ENCODE data around the gene CELSR1. TPM values are rescaled to one million over a fixed set of nuclear protein-coding genes. Genes with fewer than 3 reads are reported as not detected.
A peak's percentile ranks its signal among the peaks of the same experiment; 100 is the strongest.

CELSR1 gene
- total RNA-seq, 1 donor from 2014 or later = 16.0 TPM

DNA sequence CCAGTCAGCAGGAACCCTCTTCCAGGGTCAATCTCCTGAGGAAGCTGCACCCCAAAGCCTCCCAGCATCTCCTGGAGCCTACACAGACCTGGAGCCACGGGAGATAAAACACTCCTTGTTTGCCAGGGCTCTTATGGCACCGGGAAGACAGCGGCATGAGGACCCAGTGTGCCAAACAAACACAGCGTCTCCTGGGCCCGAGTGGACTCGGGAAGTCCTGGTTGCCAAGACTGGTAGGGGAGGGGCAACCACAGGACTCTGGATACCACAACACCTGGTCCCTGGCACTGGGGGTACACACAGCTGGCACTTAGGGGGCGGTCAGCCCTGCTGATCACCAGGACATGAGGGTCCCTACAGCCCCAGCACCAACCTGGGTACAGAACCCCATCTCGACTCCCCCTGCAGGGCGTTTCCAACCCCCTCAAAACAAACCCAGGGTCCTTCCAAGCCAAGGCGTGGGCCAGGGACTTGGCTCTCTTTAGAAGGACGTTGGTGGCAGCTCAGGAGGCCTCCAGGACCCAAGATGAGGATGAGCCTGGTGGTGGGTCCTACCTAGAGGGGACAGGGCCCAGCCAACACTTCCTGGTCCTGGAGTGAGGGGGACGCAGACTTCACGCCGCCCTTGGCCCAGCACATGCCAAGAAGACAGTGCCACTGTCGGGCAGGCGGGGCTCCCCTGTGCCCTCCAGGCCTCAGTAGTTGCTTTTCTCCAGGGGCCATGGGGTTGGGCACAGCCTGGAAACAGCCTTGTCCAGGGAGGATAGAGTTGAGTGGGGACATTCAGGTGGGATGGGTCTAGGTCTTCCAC, 85.0 kb downstream of the CELSR1 start:
- TF ChIP-seq, protein P1, sequence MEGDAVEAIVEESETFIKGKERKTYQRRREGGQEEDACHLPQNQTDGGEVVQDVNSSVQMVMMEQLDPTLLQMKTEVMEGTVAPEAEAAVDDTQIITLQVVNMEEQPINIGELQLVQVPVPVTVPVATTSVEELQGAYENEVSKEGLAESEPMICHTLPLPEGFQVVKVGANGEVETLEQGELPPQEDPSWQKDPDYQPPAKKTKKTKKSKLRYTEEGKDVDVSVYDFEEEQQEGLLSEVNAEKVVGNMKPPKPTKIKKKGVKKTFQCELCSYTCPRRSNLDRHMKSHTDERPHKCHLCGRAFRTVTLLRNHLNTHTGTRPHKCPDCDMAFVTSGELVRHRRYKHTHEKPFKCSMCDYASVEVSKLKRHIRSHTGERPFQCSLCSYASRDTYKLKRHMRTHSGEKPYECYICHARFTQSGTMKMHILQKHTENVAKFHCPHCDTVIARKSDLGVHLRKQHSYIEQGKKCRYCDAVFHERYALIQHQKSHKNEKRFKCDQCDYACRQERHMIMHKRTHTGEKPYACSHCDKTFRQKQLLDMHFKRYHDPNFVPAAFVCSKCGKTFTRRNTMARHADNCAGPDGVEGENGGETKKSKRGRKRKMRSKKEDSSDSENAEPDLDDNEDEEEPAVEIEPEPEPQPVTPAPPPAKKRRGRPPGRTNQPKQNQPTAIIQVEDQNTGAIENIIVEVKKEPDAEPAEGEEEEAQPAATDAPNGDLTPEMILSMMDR (IDR thresholded peaks at IDR 0.05) = no peak
- H3K27ac Mint-ChIP-seq (ENCODE audit: unreplicated experiment) = no peak overlapping the region
- peaks cover 53% of the 10 kb centered on the region for H3K4me1 Mint-ChIP-seq (ENCODE audit: unreplicated experiment)
- DNase-seq (ENCODE audit: extremely low spot score, unreplicated experiment) = no peak
- no peak overlapping the region for H3K4me3 Mint-ChIP-seq (ENCODE audit: unreplicated experiment)
- H3K9me3 Mint-ChIP-seq (ENCODE audit: unreplicated experiment) = no peaks in the 10 kb centered on the region
- no peaks in the 10 kb centered on the region for H3K36me3 Mint-ChIP-seq (ENCODE audit: unreplicated experiment)
- H3K27me3 Mint-ChIP-seq (ENCODE audit: unreplicated experiment) = no peaks in the 10 kb centered on the region

DNA sequence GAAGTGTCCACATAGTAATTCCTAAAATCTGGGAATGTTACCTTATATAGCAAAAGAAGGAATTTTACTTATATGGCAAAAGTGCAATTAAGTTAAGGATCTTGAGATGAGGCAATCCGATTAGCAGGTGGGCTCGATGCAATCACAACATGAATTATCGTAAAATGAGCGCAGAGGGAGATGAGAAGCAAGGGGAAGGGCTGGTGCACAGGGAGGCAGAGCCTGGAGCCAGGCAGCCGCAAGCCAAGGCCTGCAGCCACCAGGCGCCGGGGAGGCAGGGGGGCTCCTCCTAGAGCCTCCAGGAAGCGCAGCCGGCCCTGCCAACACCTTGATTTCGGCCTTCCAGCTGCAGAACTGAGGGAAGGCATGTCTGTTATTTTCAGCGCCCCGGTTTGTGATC, 85.7 kb downstream of the CELSR1 start:
- no peak overlapping the region for H3K27ac Mint-ChIP-seq (ENCODE audit: unreplicated experiment)
- DNase-seq (ENCODE audit: extremely low spot score, unreplicated experiment) = no peak
- H3K9me3 Mint-ChIP-seq (ENCODE audit: unreplicated experiment) = no peaks in the 10 kb centered on the region
- no peak overlapping the region for H3K4me3 Mint-ChIP-seq (ENCODE audit: unreplicated experiment)
- H3K4me1 Mint-ChIP-seq (ENCODE audit: unreplicated experiment) = peaks cover 51% of the 10 kb centered on the region
- H3K36me3 Mint-ChIP-seq (ENCODE audit: unreplicated experiment) = no peaks in the 10 kb centered on the region
- TF ChIP-seq, protein P1 (IDR thresholded peaks at IDR 0.05) = no peak
- H3K27me3 Mint-ChIP-seq (ENCODE audit: unreplicated experiment) = no peaks in the 10 kb centered on the region

DNA sequence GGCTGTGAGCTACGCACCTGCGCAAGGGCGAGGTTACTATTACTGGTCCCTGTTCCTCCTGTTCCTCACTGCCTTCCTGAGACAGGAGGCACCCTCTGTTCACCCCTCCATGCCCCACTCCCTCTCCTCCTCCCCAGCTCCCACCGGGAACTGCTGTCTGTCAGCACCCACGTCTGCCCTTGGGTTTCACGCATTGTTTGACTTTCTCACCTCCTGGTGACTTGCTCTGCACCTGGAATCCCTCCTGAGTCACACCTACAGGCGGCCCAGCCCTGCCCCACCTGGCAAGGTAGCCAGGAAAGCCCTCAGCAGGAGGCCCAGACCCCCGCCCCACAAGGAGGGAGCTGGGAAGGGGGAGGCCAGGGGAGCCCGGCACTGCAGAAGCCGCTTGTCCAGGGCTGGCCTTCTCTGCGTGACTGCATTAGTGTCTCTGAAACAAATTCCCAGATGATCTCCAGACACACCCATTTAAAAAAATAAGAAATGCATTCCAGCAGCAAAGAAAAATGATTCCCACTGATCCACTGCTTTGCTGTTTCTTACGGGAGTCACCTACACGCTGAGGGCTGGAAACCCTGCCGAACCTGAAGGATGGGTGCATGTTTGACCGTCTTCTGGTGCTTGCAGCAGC, 86.4 kb downstream of the CELSR1 start:
- TF ChIP-seq, protein P1 (IDR thresholded peaks at IDR 0.05) = no peak
- H3K4me3 Mint-ChIP-seq (ENCODE audit: unreplicated experiment) = no peak overlapping the region
- H3K36me3 Mint-ChIP-seq (ENCODE audit: unreplicated experiment) = no peaks in the 10 kb centered on the region
- peak; percentile 80 for DNase-seq (ENCODE audit: extremely low spot score, unreplicated experiment)
- no peaks in the 10 kb centered on the region for H3K9me3 Mint-ChIP-seq (ENCODE audit: unreplicated experiment)
- peak overlapping the region; percentile 75 for H3K27ac Mint-ChIP-seq (ENCODE audit: unreplicated experiment)
- H3K4me1 Mint-ChIP-seq (ENCODE audit: unreplicated experiment) = peaks cover 52% of the 10 kb centered on the region
- no peaks in the 10 kb centered on the region for H3K27me3 Mint-ChIP-seq (ENCODE audit: unreplicated experiment)

DNA sequence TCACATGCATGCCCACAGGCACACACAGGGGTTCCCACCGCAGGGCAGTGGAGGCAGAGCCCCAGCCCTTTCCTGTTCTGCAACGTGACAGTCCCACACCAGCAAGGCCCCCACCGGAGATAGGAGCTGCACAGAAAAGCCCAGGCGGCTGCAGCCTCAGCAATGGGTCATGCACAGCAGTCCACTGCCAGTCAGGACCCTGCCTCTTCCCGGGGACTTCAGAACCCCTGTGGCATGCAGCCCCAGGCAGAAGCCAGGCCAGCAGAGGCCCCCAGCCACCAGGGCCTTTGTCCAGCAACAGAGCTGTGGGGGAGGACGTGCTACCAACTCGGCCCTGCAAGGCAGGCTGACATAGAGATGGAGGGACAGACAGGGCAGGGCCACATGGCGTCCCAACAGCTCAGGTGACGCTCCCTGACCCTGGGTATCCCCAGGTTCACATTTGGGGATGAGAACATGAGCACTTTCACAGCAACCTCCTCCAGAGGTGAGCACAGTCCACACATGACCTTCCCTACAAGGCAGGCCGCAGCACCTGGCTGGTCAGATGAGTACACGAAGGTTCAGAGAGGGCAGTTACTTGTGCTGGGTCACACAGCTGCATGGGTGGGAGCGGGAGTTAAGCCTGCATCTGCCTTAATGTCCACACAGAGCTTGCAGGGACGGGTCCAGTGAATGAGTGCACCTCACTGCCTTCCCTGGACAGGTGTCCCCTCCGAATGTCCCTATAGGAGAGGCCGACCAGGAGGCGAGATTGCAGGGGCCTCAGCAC, 87.3 kb downstream of the CELSR1 start:
- H3K4me1 Mint-ChIP-seq (ENCODE audit: unreplicated experiment) = peaks cover 48% of the 10 kb centered on the region
- H3K9me3 Mint-ChIP-seq (ENCODE audit: unreplicated experiment) = no peaks in the 10 kb centered on the region
- no peaks in the 10 kb centered on the region for H3K36me3 Mint-ChIP-seq (ENCODE audit: unreplicated experiment)

More for the DNA sequence above, 87.3 kb downstream of the CELSR1 start:
- peak; percentile 81 for DNase-seq (ENCODE audit: extremely low spot score, unreplicated experiment)
- H3K27me3 Mint-ChIP-seq (ENCODE audit: unreplicated experiment) = no peaks in the 10 kb centered on the region
- TF ChIP-seq, protein P1 (IDR thresholded peaks at IDR 0.05) = no peak
- no peak overlapping the region for H3K27ac Mint-ChIP-seq (ENCODE audit: unreplicated experiment)
- no peak overlapping the region for H3K4me3 Mint-ChIP-seq (ENCODE audit: unreplicated experiment)
